HG03103 (cell line): Measurements from ENCODE around the gene FOXJ3.

Source experiments
- ATAC-seq: cut with Tn5 transposase; IDR thresholded peaks from one replicate; pipeline ENCODE4 v1.9.1; 2021; ENCODE audit warnings: low read depth; ENCODE audit not compliant: unreplicated experiment

Gene FOXJ3

DNA sequence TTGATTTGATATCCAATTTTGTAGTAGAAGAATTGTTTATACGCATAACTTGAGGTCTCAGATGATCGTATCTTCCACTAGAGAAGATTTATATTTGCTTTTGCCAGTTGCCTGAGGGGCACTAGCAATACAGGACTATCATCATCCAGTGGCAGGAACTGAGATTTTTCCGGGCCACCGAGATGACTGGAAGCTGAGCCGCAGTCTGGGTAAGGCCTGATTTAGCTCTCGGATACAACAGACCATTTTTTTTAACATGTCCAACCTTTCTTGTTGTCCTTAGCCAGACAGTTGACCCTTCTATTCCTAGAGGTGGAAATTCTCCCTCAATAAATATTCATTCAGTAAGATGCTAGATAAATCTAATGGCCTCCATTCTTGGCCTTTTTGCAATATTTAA, 207.3 kb downstream of the FOXJ3 start:
- ATAC-seq: no peak
